Ramos (cell line): ENCODE data around the gene FNDC1.

Experiments
- in situ Hi-C: fragments of 300-500 bp; cut with MboI; formaldehyde crosslinking; loops from one replicate; pipeline ENCODE4 v1.14.3; 2022; ENCODE audit warnings: low sequenced_read_pairs; ENCODE audit not compliant: unreplicated experiment

The FNDC1 gene

GRCh38 chr6:159301810-159302593 is 132.8 kb downstream of the FNDC1 start:
- in situ Hi-C loops: no loop called here

- in situ Hi-C loops: no loop called here
These were observed 133.4 kb downstream of the FNDC1 start for GRCh38 chr6:159302594-159302992.

GRCh38 chr6:159303159-159303558 is 134.0 kb downstream of the FNDC1 start:
- in situ Hi-C loops: no loop called here

- in situ Hi-C loops: no loop called here
These were observed 134.6 kb downstream of the FNDC1 start for GRCh38 chr6:159303784-159304183.

- in situ Hi-C loops: no loop called here
These were observed 135.4 kb downstream of the FNDC1 start for GRCh38 chr6:159304641-159305040.

- in situ Hi-C loops: no loop called here
These were observed 136.0 kb downstream of the FNDC1 start for GRCh38 chr6:159305159-159305558.

GRCh38 chr6:159305804-159306537 is 136.8 kb downstream of the FNDC1 start:
- in situ Hi-C loops: no loop called here

- in situ Hi-C loops: no loop called here
These were observed 138.1 kb downstream of the FNDC1 start for GRCh38 chr6:159307246-159307790.

- in situ Hi-C loops: no loop called here
These were observed 139.0 kb downstream of the FNDC1 start for GRCh38 chr6:159308198-159308597.

GRCh38 chr6:159309723-159310122 is 140.5 kb downstream of the FNDC1 start:
- in situ Hi-C loops: no loop called here

GRCh38 chr6:159311618-159312017 is 142.4 kb downstream of the FNDC1 start:
- in situ Hi-C loops: no loop called here

- in situ Hi-C loops: no loop called here
These were observed 143.0 kb downstream of the FNDC1 start for GRCh38 chr6:159312206-159312605.

- in situ Hi-C loops: no loop called here
These were observed 143.8 kb downstream of the FNDC1 start for GRCh38 chr6:159313018-159313417.

- in situ Hi-C loops: no loop called here
These were observed 146.4 kb downstream of the FNDC1 start for GRCh38 chr6:159315562-159315961.

GRCh38 chr6:159317430-159317829 is 148.2 kb downstream of the FNDC1 start:
- in situ Hi-C loops: no loop called here

GRCh38 chr6:159321267-159321666 is 152.1 kb downstream of the FNDC1 start:
- in situ Hi-C loops: no loop called here
